ENCODE measurements around the gene SMIM45.

The SMIM45 gene

DNA sequence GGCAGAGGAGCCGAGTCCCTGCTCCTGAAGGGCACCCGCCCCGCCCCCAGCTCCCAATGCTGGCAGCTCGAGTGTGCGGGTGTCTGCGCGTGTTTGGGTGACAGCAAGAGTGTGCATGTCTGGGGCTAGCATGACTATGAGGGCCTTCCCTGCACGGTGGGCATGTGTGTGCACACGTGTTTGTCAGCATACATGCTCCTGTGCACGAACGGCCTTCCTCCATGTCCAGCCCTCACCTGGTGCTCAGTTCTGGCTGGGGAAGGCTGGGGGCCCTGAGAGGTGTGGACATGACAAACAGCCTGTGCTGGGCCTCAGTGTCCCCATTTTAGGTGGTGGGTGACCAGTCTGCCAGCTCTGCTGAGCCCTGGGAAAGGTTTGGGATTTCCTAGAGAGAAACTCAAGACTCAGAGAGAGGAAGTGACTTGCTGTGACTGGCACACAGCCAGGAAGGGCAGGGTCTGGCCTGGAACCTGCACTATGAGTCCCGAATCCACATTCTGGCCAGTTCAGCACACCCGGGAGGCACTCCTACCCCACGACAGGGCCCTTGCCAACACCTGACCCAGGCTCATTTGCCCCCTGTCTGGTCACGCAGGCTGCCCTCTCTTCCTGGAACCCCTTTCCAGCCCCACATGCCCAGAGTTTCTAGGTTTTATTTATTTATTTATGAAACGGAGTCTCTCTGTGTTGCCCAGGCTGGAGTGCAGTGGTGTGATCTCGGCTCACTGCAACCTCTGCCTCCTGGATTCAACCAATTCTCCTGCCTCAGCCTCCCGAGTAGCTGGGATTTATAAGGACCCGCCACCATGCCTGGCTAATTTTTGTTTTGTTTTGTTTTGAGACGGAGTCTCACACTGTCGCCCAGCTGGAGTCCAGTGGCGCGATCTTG, 33.8 kb upstream of the SMIM45 start:
- no peak overlapping the region for H3K27ac ChIP-seq
- TF ChIP-seq ZFX (IDR thresholded peaks at IDR 0.05) = no peak
- TF ChIP-seq, protein P1, sequence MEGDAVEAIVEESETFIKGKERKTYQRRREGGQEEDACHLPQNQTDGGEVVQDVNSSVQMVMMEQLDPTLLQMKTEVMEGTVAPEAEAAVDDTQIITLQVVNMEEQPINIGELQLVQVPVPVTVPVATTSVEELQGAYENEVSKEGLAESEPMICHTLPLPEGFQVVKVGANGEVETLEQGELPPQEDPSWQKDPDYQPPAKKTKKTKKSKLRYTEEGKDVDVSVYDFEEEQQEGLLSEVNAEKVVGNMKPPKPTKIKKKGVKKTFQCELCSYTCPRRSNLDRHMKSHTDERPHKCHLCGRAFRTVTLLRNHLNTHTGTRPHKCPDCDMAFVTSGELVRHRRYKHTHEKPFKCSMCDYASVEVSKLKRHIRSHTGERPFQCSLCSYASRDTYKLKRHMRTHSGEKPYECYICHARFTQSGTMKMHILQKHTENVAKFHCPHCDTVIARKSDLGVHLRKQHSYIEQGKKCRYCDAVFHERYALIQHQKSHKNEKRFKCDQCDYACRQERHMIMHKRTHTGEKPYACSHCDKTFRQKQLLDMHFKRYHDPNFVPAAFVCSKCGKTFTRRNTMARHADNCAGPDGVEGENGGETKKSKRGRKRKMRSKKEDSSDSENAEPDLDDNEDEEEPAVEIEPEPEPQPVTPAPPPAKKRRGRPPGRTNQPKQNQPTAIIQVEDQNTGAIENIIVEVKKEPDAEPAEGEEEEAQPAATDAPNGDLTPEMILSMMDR (conservative IDR thresholded peaks at IDR 0.05) = no peak

DNA sequence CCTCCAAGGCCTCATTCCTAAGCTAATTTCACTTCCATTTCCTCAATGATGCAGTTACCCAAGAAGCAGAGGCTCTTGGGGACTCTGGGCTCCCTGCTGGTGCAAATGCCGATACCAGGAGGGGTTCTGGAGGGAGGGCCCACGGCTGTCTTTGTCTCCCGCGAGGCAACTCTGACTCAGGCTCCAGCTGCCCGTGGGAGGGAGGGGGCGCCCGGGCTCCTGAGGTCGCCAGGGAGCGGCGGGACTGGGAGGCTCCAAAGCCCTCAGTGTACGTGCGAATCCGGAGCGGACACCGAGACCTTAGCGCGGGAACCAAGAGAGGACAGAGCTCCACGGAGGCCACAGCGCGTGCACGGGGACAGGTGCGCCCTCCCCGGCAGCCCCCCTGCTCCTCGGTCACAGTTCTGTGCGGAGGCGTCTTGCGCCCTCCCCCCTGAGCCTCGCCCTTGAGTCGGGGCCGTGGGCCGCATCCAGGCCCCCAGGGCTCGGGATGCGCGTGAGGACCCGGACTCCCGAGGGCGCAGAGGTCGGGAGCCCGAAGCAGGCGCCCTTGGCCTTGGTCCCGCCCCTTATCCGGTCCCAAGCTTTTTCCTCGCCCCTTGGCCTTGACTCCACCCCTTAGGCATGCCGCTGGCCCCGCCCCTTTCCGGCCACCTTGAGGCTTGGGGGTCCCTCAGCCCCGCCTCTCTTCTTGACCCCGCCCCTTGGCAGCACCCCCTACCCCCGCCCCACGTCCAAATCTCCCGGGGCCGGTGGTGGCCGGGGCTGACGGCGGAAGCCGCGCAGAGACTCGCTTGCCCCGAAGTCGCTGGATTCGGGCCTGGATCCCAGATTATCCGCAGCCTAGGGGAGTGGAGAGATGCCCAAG, 32.4 kb upstream of the SMIM45 start:
- no peak overlapping the region for H3K27ac ChIP-seq
- no peak for TF ChIP-seq ZFX (IDR thresholded peaks at IDR 0.05)
- TF ChIP-seq, protein P1 (conservative IDR thresholded peaks at IDR 0.05) = no peak

DNA sequence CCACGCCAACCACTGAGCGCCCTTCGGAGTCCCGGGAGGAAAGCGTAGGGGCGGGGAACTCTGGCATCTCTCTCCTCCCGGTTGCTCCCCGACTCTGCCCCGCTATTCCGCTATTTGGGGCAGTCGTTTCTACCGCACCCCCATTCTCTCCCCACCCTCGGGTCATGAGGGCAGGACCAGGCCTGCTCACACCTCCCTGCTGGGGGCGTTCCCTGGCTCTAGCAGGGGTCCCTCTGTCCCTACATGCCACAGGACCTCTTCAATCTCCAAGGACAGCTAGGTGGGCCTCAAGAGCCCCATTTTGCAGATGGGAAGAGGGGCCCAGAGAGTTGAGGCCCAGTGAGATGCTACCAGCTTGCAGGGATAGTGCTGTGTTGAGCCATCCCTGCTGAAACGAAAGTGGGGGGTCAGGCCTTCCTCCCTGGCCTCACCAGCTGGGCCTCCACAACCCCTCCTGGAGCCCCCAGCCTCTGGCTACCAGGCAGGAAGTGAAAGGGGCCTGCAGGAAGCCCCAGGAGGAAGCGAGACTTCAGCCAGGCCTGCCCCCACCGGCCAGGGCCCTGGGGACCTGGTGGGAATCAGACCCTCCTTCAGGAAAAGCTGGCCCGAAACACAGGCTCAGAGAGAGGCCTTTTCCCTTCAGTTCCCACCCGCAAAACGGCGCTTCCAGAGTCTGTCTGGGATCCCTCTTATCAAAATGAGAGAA, 31.5 kb upstream of the SMIM45 start:
- TF ChIP-seq, protein P1 (conservative IDR thresholded peaks at IDR 0.05) = no peak
- TF ChIP-seq ZFX (IDR thresholded peaks at IDR 0.05) = no peak
- H3K27ac ChIP-seq = no peak overlapping the region

DNA sequence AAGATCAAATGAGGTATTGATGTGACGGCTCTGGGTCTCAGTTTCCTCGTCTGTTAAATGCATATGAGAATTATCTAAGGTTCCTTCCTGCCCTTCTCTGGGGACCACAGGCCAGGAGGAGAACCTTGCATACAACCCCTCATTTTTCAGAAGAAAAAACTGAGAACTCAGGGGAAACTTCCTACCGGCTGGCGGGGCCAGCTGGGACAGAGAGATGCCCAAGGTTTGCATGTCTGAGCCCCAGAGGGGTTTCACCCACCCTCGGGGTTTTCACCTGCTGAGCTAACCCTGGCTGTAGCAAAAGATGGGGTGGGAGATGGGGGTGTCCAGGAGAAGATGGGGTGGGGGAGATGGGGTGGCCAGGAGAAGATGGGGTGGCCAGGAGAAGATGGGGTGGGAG, 29.6 kb upstream of the SMIM45 start:
- TF ChIP-seq ZFX (IDR thresholded peaks at IDR 0.05) = no peak
- TF ChIP-seq, protein P1 (conservative IDR thresholded peaks at IDR 0.05) = no peak
- no peak overlapping the region for H3K27ac ChIP-seq

DNA sequence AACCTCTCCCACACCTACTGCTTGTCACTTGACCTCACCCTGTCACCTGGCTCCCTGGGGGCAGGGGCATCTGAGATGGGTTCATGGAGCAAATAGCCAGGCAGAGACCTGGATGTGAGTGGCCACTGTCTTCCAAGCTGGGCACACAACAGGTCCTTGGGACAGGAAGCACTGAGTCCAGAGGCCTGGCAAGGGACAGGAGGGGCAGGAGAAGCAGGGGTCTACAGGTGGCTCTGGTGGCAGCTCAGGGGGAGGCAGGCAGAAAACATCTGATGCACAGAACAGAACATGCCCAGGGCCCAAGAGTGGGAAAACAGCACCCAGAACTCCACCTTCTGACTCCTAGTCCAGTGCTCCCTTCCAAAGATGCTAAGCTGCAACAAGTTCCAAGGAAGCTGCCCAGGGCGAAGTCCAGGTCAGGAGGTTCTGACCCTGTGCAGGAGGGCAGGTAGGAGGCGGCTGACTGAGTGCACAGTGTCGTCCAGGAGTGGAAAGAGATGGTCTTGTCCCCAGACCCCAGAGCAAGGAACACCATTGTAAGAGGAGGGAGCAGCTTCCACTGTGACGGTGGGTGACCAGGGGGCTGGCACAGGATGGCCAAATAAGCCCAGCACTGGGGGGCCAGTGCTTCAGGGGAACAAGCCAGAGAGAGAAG, 28.9 kb upstream of the SMIM45 start:
- no peak for TF ChIP-seq ZFX (IDR thresholded peaks at IDR 0.05)
- no peak overlapping the region for H3K27ac ChIP-seq

DNA sequence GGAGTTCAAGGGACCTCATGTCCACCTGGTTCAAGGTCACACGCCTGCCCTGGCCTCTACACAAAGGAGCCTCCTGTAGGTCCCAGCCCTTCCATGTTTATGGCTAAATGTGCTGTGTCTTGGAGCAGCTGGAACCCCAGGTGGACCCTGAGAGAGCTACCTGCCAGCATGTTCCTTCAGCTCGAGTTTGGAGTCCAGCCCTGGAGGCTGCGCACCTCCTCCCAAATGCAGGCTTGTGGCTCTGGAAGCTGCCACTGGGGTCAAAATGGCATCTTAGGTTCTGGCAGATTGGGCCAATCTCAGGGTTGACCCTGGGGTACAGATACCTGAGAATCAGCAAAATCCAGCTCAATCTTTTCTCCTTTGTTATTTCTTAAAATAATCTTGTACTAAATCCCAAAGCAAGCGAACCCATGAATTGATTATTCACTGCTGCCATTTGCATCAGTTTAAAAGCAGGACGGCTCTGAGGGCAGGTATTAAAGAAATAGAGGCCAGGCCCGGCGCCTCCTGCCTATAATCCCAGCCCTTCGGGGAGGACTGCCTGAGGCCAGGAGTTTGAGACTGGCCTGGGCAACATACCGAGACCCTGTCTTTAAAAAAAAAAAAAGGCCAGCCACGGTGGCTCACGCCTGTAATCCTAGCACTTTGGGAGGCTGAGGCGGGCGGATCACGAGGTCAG, 28.2 kb upstream of the SMIM45 start:
- no peak overlapping the region for H3K27ac ChIP-seq

More for the DNA sequence above, 28.2 kb upstream of the SMIM45 start:
- TF ChIP-seq, protein P1 (conservative IDR thresholded peaks at IDR 0.05) = no peak
- TF ChIP-seq ZFX (IDR thresholded peaks at IDR 0.05) = no peak

Measured in C4-2B (cell line).